RWPE2 (cell line): Measurements from ENCODE around the gene HOXA9.

Experiments
- ATAC-seq: fragments of 200-7000 bp; cut with Tn5 transposase; 3 replicates; pipeline ENCODE4 v1.9.1; 2021; ENCODE audit warnings: low read depth
- DNase-seq: peaks from one replicate; pipeline ENCODE4 v3.0.0-alpha.2; 2020; ENCODE audit warnings: low spot score
- H3K27ac ChIP-seq: fragments of 450-650 bp; 2 replicates; pipeline ENCODE4 v1.5.1; 2017; ENCODE audit warnings: mild to moderate bottlenecking; ENCODE audit not compliant: poor library complexity, severe bottlenecking
- H3K27me3 ChIP-seq: fragments of 250-450 bp; sonication (Bioruptor Pico); 2 replicates; pipeline ENCODE4 v1.5.1; 2021; ENCODE audit warnings: mild to moderate bottlenecking, moderate library complexity; ENCODE audit not compliant: insufficient read depth, poor library complexity, severe bottlenecking
- H3K36me3 ChIP-seq: fragments of 250-450 bp; sonication (Bioruptor Pico); 2 replicates; pipeline ENCODE4 v1.5.1; 2020; ENCODE audit warnings: low read depth, mild to moderate bottlenecking, moderate library complexity
- H3K4me1 ChIP-seq: fragments of 250-450 bp; sonication (Bioruptor Pico); 2 replicates; pipeline ENCODE4 v1.5.1; 2021; ENCODE audit warnings: mild to moderate bottlenecking, moderate library complexity; ENCODE audit not compliant: insufficient read depth, poor library complexity, severe bottlenecking
- H3K4me3 ChIP-seq: fragments of 250-450 bp; sonication (Bioruptor Pico); 2 replicates; pipeline ENCODE4 v1.5.1; 2021; ENCODE audit warnings: mild to moderate bottlenecking, moderate library complexity; ENCODE audit not compliant: severe bottlenecking
- H3K9me3 ChIP-seq: fragments of 250-450 bp; sonication (Bioruptor Pico); 2 replicates; pipeline ENCODE4 v1.5.1; 2021; ENCODE audit warnings: mild to moderate bottlenecking, moderate library complexity; ENCODE audit not compliant: severe bottlenecking
- TF ChIP-seq, protein P1 (sequence below): fragments of 450-650 bp; IDR thresholded peaks from one replicate; pipeline ENCODE4 v1.5.1; 2017; ENCODE audit warnings: mild to moderate bottlenecking, moderate library complexity; ENCODE audit not compliant: poor library complexity, severe bottlenecking

Gene HOXA9

DNA sequence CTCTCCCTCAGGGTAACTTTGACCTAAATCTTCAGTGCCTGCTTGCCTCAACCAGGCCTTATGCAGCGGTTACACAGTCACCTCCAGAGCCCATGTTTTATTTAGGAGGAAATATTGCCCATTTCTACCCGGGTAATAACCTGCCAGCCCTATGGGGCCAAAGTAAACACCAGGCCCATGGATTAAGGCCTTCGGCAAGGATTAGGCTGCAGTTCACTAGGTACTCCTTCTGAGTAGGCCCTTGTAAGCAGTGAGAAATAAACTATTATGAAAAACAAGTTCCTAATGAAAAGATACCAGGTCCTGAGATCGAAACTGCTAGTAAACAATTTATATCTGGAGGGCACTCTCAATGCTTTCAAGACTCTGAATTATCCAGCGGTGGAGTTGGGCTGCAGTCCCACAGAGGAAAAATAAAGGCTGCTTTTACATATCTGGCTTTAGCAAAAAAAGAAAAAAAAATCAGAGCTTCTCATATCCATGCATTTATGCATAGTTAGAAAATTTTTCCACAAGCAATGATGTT lies 12.5 kb upstream of the HOXA9 start:
- Histone ChIP-seq H3K9me3 (no peaks in the 10 kb centered on the region), H3K4me1 (peaks cover 26% of the 10 kb centered on the region), H3K27ac (peak overlapping the region; percentile 93), H3K27me3 (no peaks in the 10 kb centered on the region), H3K36me3 (no peaks in the 10 kb centered on the region), H3K4me3 (peak overlapping the region; percentile 33)
- ATAC-seq (no peak), DNase-seq (no peak)
- TF ChIP-seq, protein P1, sequence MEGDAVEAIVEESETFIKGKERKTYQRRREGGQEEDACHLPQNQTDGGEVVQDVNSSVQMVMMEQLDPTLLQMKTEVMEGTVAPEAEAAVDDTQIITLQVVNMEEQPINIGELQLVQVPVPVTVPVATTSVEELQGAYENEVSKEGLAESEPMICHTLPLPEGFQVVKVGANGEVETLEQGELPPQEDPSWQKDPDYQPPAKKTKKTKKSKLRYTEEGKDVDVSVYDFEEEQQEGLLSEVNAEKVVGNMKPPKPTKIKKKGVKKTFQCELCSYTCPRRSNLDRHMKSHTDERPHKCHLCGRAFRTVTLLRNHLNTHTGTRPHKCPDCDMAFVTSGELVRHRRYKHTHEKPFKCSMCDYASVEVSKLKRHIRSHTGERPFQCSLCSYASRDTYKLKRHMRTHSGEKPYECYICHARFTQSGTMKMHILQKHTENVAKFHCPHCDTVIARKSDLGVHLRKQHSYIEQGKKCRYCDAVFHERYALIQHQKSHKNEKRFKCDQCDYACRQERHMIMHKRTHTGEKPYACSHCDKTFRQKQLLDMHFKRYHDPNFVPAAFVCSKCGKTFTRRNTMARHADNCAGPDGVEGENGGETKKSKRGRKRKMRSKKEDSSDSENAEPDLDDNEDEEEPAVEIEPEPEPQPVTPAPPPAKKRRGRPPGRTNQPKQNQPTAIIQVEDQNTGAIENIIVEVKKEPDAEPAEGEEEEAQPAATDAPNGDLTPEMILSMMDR = no peak

DNA sequence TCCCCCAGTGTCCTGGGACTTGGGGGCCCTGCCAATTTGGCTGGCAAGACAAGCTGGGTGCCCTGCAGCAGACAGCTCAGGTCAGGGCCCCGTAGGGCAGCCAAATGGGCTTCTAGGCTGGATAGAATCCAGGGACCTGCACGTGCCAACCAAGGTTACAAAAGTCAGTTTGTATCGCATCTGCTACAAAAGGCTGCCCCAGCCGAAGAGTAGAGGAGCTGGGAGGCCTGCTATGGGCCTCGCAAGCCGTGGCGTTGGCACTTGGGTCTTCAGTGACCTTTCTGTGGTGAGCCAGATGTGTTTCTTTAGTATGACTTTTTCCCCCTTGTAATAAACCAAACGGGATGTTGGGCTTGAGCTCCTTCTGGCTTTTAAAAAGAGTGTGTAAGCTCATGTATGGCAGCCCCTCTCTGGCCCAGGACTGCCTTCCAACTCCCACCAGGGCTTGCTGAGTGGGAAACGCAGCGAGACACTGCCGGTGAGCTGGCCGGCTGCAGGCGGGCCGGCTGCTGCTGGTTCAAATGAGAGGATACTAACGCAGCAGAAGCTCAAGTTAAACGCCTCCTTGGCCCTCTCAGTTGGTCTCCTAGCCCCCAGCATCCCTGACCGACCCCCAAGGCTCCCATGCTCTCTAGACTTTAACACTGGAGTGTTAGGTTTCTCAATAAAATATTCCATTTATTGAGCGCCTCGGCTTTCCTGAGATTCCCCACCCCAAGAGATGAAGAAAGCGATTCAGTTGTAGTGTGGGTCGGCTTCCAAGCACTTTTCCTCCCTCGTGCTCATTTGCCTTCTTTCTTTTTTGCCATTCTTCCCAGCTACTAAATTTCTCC lies 11.8 kb upstream of the HOXA9 start:
- ATAC-seq = no peak
- Histone ChIP-seq H3K27me3 (no peaks in the 10 kb centered on the region), H3K4me1 (peaks cover 26% of the 10 kb centered on the region), H3K27ac (peak overlapping the region; percentile 93), H3K36me3 (no peaks in the 10 kb centered on the region), H3K9me3 (no peaks in the 10 kb centered on the region), H3K4me3 (peak overlapping the region; percentile 33)
- peak; percentile 56 for DNase-seq
- TF ChIP-seq, protein P1 = no peak

DNA sequence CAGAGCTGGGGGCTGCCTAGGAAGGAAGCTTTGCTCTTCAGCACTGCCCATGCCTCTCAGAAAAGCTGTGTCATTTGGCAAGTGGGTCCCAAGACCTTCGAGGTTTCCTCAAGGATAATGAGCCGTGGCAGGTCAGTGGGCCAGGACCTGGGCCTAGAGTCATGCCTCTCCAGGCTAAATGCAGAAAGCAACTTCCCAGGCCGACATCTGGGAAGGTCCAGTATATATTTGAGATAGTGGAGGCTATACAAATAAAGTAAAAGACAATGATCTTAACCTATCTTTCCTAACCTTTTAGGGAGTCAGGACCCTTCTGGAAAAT lies 11.1 kb upstream of the HOXA9 start:
- TF ChIP-seq, protein P1 = no peak
- Histone ChIP-seq H3K4me3 (peak overlapping the region; percentile 14), H3K9me3 (no peaks in the 10 kb centered on the region), H3K36me3 (no peaks in the 10 kb centered on the region), H3K27ac (peak overlapping the region; percentile 93), H3K4me1 (peaks cover 26% of the 10 kb centered on the region), H3K27me3 (no peaks in the 10 kb centered on the region)
- DNase-seq = peak; percentile 60
- ATAC-seq = no peak

DNA sequence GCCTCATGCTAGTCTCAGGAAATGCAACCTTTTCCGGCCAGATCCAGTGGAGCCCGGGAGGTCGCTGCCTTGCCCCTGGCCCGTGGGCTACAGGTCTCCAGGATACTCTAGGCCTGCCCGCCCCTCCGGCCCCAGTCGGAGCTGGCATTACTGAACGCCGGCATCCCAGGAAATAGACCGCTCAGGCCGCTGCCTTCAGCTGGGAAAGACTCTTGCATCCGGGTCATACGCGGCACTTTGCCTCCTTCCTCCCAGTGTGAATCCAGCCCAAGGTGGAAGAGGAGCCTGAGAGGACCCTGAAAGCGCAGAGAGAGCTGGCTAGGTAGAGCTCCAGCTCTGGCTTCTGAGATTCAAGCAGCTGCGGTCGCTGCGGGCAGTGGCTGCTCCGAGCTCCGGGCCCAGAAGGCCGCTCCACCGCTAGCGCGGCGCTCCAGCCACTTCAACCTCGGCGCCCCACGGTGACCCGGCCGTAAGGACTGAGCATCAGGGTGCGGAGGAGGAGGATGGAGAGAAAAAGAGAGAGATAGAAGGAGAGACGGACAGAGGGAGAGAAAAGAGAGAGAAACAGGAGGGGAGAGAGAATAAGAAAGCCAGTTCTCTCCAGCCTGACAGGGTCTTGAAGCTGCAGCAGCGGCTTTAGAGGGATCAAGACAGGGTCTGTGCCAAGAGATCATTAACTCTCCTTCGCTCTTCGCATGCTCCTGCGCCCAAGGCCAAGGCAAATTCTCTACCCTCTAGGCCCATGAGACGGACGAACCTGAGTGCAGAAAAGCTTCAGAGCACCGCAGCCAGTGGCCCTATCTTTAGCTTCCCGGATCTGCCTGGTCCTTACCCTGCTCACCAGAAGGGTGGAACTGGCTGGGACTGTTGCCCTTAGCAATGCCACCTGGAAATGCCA lies 10.5 kb upstream of the HOXA9 start:
- DNase-seq = peak; percentile 67
- Histone ChIP-seq H3K36me3 (peaks cover 1% of the 10 kb centered on the region; the same call in 1 of the 2 replicates), H3K27ac (peak overlapping the region; percentile 93), H3K27me3 (no peaks in the 10 kb centered on the region), H3K4me1 (peaks cover 26% of the 10 kb centered on the region), H3K4me3 (peak overlapping the region; percentile 14), H3K9me3 (no peaks in the 10 kb centered on the region)
- ATAC-seq = peak; percentile 2; the same call in 2 of the 3 replicates
- TF ChIP-seq, protein P1 = no peak
